H1 (cell line): Measurements from ENCODE around the gene SH3PXD2A. TPM values are rescaled to one million over a fixed set of nuclear protein-coding genes. Genes with fewer than 3 reads are reported as not detected.

ENCODE experiments used
- CTCF ChIA-PET: fragments of 300-600 bp; sonication (Branson Sonifier 250); formaldehyde crosslinking; loops from one replicate; lab custom pipeline; 2021; ENCODE audit not compliant: partially characterized antibody; lab: Charles Lee
- POLR2A ChIA-PET: fragments of 300-600 bp; sonication (Branson Sonifier 250); formaldehyde crosslinking; loops from one replicate; lab custom pipeline; 2021; ENCODE audit warnings: inconsistent platforms; ENCODE audit not compliant: partially characterized antibody; lab: Charles Lee
- DNase-seq, 2 experiments: peaks; one replicate each; pipeline versions ENCODE4 v3.0.0 to v3.0.0-alpha.2; 2010 to 2022; ENCODE audit warnings: low spot score in 2 of 2, low read depth in 1 of 2, mixed read lengths in 1 of 2
- FAIRE-seq: peaks from 2 replicates; lab custom pipeline; 2011; peaks lifted over from hg19 to GRCh38; lab: Jason Lieb, UNC
- H2AFZ ChIP-seq: 2 replicates; pipeline ENCODE4 v1.8.1; 2012; ENCODE audit warnings: low read length, inconsistent platforms
- H2AK5ac ChIP-seq: 2 replicates; pipeline ENCODE4 v1.6.1; 2013; ENCODE audit warnings: low read depth, low read length
- H2BK120ac ChIP-seq: replicated peaks from 2 replicates; pipeline ENCODE3; 2013; ENCODE audit warnings: low read depth, low read length, inconsistent platforms
- H2BK12ac ChIP-seq: 2 replicates; pipeline ENCODE4 v1.6.1; 2013; ENCODE audit warnings: low read depth, low read length
- H2BK15ac ChIP-seq: 2 replicates; pipeline ENCODE4 v1.6.1; 2013; ENCODE audit warnings: low read length
- H2BK20ac ChIP-seq: 2 replicates; pipeline ENCODE4 v1.6.1; 2013; ENCODE audit warnings: low read length
- H2BK5ac ChIP-seq: 2 replicates; pipeline ENCODE4 v1.6.1; 2013; ENCODE audit warnings: low read depth, low read length
- H3K14ac ChIP-seq: 2 replicates; pipeline ENCODE4 v1.6.1; 2013; ENCODE audit warnings: inconsistent platforms; ENCODE audit not compliant: insufficient read length
- H3K18ac ChIP-seq: 2 replicates; pipeline ENCODE4 v1.6.1; 2013; ENCODE audit warnings: low read length; ENCODE audit errors: extremely low read depth
- H3K23ac ChIP-seq: 2 replicates; pipeline ENCODE4 v1.6.1; 2013; ENCODE audit warnings: inconsistent platforms; ENCODE audit not compliant: insufficient read length
- H3K23me2 ChIP-seq: 2 replicates; pipeline ENCODE4 v1.6.1; 2013; ENCODE audit warnings: low read depth, low read length
- H3K27ac ChIP-seq: 2 replicates; pipeline ENCODE4 v1.6.1; 2011; ENCODE audit warnings: low read depth, low read length, inconsistent platforms
- H3K27me3 ChIP-seq, 4 experiments: replicated peaks in 1 of 4; 1 replicate in 1 of 4; 2 replicates in 3 of 4; pipeline versions ENCODE4 v1.6.1 to v1.8.1; 2011 to 2013; ENCODE audit warnings: low read length in 3 of 4, mild to moderate bottlenecking in 3 of 4, inconsistent platforms in 2 of 4, mixed read lengths in 2 of 4, moderate library complexity in 1 of 4; ENCODE audit not compliant: control insufficient read depth in 3 of 4, insufficient read depth in 3 of 4; ENCODE audit errors: extremely low read depth in 1 of 4
- H3K36me3 ChIP-seq, 4 experiments: 2 replicates each; pipeline versions ENCODE4 v1.6.1 to v1.8.1; 2011 to 2013; ENCODE audit warnings: mild to moderate bottlenecking in 4 of 4, low read length in 3 of 4, moderate library complexity in 2 of 4, control low read depth in 1 of 4, inconsistent platforms in 1 of 4; ENCODE audit not compliant: insufficient read depth in 4 of 4, control insufficient read depth in 2 of 4
- H3K4ac ChIP-seq: replicated peaks from 2 replicates; pipeline ENCODE3; 2013; ENCODE audit warnings: low read length, low read depth, mixed read lengths, inconsistent platforms; ENCODE audit not compliant: insufficient read length
- H3K4me1 ChIP-seq, 4 experiments: replicated peaks in 1 of 4; 1 replicate in 1 of 4; 2 replicates in 3 of 4; pipeline versions ENCODE4 v1.6.1 to v1.8.1; 2011 to 2013; ENCODE audit warnings: low read length in 3 of 4, inconsistent platforms in 2 of 4, mixed read lengths in 1 of 4; ENCODE audit not compliant: insufficient read depth in 4 of 4, control insufficient read depth in 3 of 4
- H3K4me2 ChIP-seq, 2 experiments: 2 replicates each; pipeline versions ENCODE4 v1.6.1 to v1.8.1; 2011 to 2013; ENCODE audit warnings: low read depth in 2 of 2, low read length in 2 of 2, control low read depth in 1 of 2, inconsistent platforms in 1 of 2, mild to moderate bottlenecking in 1 of 2; ENCODE audit not compliant: insufficient read depth in 1 of 2
- H3K4me3 ChIP-seq, 4 experiments: fragments of 200-600, 300-600 bp in 1 of 4; sonication (generic), shearing (Covaris generic), sonication (Bioruptor Twin) in 1 of 4; 2 replicates each; pipeline versions ENCODE4 v1.5.1 to v1.8.1; 2011 to 2016; ENCODE audit warnings: low read length in 4 of 4, low read depth in 3 of 4, control low read depth in 2 of 4, inconsistent platforms in 2 of 4, mild to moderate bottlenecking in 2 of 4, mixed read lengths in 1 of 4, moderate library complexity in 1 of 4; ENCODE audit not compliant: insufficient read depth in 2 of 4; ENCODE audit errors: extremely low read depth in 1 of 4
- H3K56ac ChIP-seq: replicated peaks from 2 replicates; pipeline ENCODE3; 2013; ENCODE audit warnings: low read depth, mild to moderate bottlenecking, mixed read lengths, low read length, inconsistent platforms; ENCODE audit not compliant: insufficient read length
- H3K79me1 ChIP-seq: 2 replicates; pipeline ENCODE4 v1.6.1; 2013; ENCODE audit warnings: low read depth, low read length, control low read depth
- H3K79me2 ChIP-seq, 2 experiments: 2 replicates each; pipeline versions ENCODE4 v1.6.1 to v1.8.1; 2012 to 2013; ENCODE audit warnings: low read length in 2 of 2, mild to moderate bottlenecking in 2 of 2, inconsistent platforms in 1 of 2; ENCODE audit not compliant: insufficient read depth in 2 of 2, control insufficient read depth in 1 of 2
- H3K9ac ChIP-seq, 4 experiments: replicated peaks in 1 of 4; 1 replicate in 1 of 4; 2 replicates in 3 of 4; pipeline versions ENCODE4 v1.6.1 to v1.8.1; 2011 to 2013; ENCODE audit warnings: low read depth in 3 of 4, low read length in 3 of 4, control low read depth in 2 of 4, mild to moderate bottlenecking in 2 of 4, moderate library complexity in 2 of 4, inconsistent platforms in 1 of 4; ENCODE audit errors: extremely low read depth in 1 of 4
- H3K9me3 ChIP-seq, 2 experiments: 2 replicates each; pipeline versions ENCODE4 v1.6.1 to v1.8.1; 2012 to 2013; ENCODE audit warnings: mild to moderate bottlenecking in 2 of 2, moderate library complexity in 2 of 2, control low read depth in 1 of 2, inconsistent platforms in 1 of 2, low read depth in 1 of 2, low read length in 1 of 2, mixed read lengths in 1 of 2; ENCODE audit not compliant: insufficient read depth in 2 of 2
- H4K20me1 ChIP-seq, 2 experiments: replicated peaks in 1 of 2; 2 replicates each; pipeline versions ENCODE3 to v1.8.1; 2011 to 2013; ENCODE audit warnings: inconsistent platforms in 2 of 2, low read length in 2 of 2, mild to moderate bottlenecking in 1 of 2; ENCODE audit not compliant: insufficient read depth in 2 of 2, control insufficient read depth in 1 of 2
- H4K5ac ChIP-seq: 2 replicates; pipeline ENCODE4 v1.6.1; 2013; ENCODE audit warnings: low read length, low read depth, mixed read lengths, inconsistent platforms; ENCODE audit not compliant: insufficient read length
- H4K8ac ChIP-seq: 2 replicates; pipeline ENCODE4 v1.8.0; 2013; ENCODE audit warnings: mild to moderate bottlenecking, moderate library complexity, low read length, inconsistent platforms; ENCODE audit not compliant: insufficient read depth; ENCODE audit errors: extremely low read depth
- H4K91ac ChIP-seq: replicated peaks from 2 replicates; pipeline ENCODE3; 2013; ENCODE audit warnings: low read length, mixed read lengths, inconsistent platforms; ENCODE audit not compliant: insufficient read length
- BACH1 ChIP-seq: IDR thresholded peaks from 2 replicates; pipeline ENCODE4 v1.6.1; 2012; ENCODE audit warnings: low read length, improper control_type of control experiment
- TEAD4 ChIP-seq: IDR thresholded peaks from 2 replicates; pipeline ENCODE4 v1.6.1; 2012; ENCODE audit warnings: low read depth, low read length, inconsistent platforms, mixed read lengths
- WGBS, 2 experiments: shearing (Covaris generic) in 1 of 2; methylation state at CpG; one replicate each; pipeline versions ENCODE4 v1.1.6 to v1.1.7; 2013 to 2015; ENCODE audit warnings: low lambda C conversion rate in 2 of 2, mixed read lengths in 2 of 2, inconsistent platforms in 1 of 2, low coverage in 1 of 2, missing lambda C conversion rate in 1 of 2; ENCODE audit not compliant: insufficient replicate concordance in 2 of 2, insufficient coverage in 1 of 2, insufficient read length in 1 of 2; ENCODE audit errors: extremely low coverage in 1 of 2, missing lambda C conversion rate in 1 of 2; 5-methylcytosine and 5-hydroxymethylcytosine counted together
- polyA plus RNA-seq, 7 experiments: library from polyadenylated mRNA; depleted of rRNA in 3 of 7; stranded (reverse) in 5 of 7; unstranded in 2 of 7; fragments of >200 nt in 5 of 7; fragments of 200-250 nt in 2 of 7; gene quantifications; 1 replicate in 5 of 7; 2 replicates in 1 of 7; 4 replicates in 1 of 7; pipeline versions ENCODE4 v1.2.1 to v1.2.3, GENCODE V29; 2011 to 2013; ENCODE audit warnings: missing spikeins in 2 of 7, mixed read lengths in 2 of 7
- total RNA-seq: library from RNA; stranded (reverse); fragmentation: NEBNext Ultra II Directional; extraction: Animal tissue kit (Norgen Biotek cat#: 25700); gene quantifications from 2 replicates; pipeline ENCODE4 v1.2.1, GENCODE V29; 2021

The SH3PXD2A gene
- total and polyA plus RNA-seq, 2 of the 8 experiments (the other 6 are each of a cell fraction or from before 2014, with no cell fraction given): 5.4 to 16.3 TPM

GRCh38 chr10:103750836-103751235, 104.5 kb downstream of the SH3PXD2A start:
- Histone ChIP-seq H4K8ac (no peak overlapping the region), H3K27ac (no peak overlapping the region), H2BK15ac (no peak overlapping the region), H3K14ac (no peak overlapping the region), H3K23me2 (no peaks in the 10 kb centered on the region), H3K36me3 (no peaks in the 10 kb centered on the region), H3K4me3 (no peak overlapping the region), H3K79me1 (no peaks in the 10 kb centered on the region), H3K4ac (no peak overlapping the region), H2BK12ac (no peak overlapping the region), H3K23ac (no peak overlapping the region), H4K91ac (no peak overlapping the region), H3K56ac (no peak overlapping the region), H2AFZ (no peak overlapping the region), H3K4me2 (no peak overlapping the region), H3K27me3 (no peaks in the 10 kb centered on the region), H4K20me1 (no peaks in the 10 kb centered on the region), H2BK5ac (no peak overlapping the region), H3K79me2 (no peaks in the 10 kb centered on the region), H3K9me3 (no peaks in the 10 kb centered on the region; a peak in 1 of 4 replicates), H4K5ac (no peak overlapping the region), H3K18ac (no peak overlapping the region), H3K9ac (no peak overlapping the region), H2BK120ac (no peak overlapping the region), H2BK20ac (no peak overlapping the region), H2AK5ac (no peak overlapping the region), H3K4me1 (no peaks in the 10 kb centered on the region; a peak in 2 of 7 replicates)
- WGBS, 2 experiments: 87% methylated on average over 5 of the region's 5 CpGs; no CpG with 5 or more reads in 1 of the 2 experiments
- DNase-seq: no peak
- ChIA-PET POLR2A (no interaction called here), CTCF (interaction anchor here (1.0 to 16.1 kb wide), 15 partner anchors 11 to 108 kb away, joined by 3 to 304 read pairs (median 14); partner anchors contain the start of gene SH3PXD2A)
- FAIRE-seq: no peak
- TF ChIP-seq BACH1 (no peak), TEAD4 (no peak)
